ENCODE data around the gene INTS2. TPM values are rescaled to one million over a fixed set of nuclear protein-coding genes. Genes with fewer than 3 reads are reported as not detected.

Gene INTS2
- total RNA-seq, 4 donors from 2014 or later = 6.7 to 13.2 (median 10.2) TPM

- no peak for DNase-seq
- peaks cover 0 to 41% (median 0%) of the 10 kb centered on the region in 3 donors for H3K36me3 ChIP-seq
- TF ChIP-seq CTCF (IDR thresholded peaks at IDR 0.05) (no peak), POLR2A (IDR thresholded peaks at IDR 0.05) (no peak)
Measured at GRCh38 chr17:61884864-61885263, 42.9 kb downstream of the INTS2 start.

DNA sequence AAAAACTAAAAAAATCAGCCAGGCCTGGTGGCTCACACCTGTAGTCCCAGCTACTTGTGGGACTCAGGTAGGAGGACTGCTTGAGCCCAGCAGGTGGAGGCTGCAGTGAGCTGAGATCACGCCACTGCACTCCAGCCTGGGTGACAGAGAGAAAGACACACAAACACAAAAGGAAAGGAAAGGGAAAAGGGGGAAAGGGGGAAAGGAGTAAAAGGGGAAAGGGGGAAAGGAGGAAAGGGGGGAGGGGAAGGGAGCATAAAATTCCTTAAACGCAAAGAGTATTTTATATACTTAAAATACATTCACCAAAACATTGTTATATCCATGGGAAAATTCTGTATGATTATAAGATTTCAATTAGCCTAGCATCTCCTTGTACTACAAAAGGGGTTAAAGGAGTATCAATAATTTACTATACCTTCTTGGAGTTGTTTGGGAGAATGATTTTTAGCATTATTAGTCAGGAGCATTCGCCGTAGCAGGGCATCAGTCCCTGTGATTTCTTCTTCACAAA is 47.1 kb downstream of the INTS2 start:
- H3K9me3 ChIP-seq = no peaks in the 10 kb centered on the region
- H3K27me3 ChIP-seq = no peaks in the 10 kb centered on the region
- H3K27ac ChIP-seq = no peak overlapping the region
- DNase-seq = no peak
- TF ChIP-seq CTCF (IDR thresholded peaks at IDR 0.05) = no peak
- TF ChIP-seq POLR2A (IDR thresholded peaks at IDR 0.05) = no peak
- H3K4me3 ChIP-seq = no peak overlapping the region
- H3K4me1 ChIP-seq = no peaks in the 10 kb centered on the region
- H3K36me3 ChIP-seq = peaks cover 0 to 65% (median 0%) of the 10 kb centered on the region in 3 donors

More at GRCh38 chr17:61884864-61885263, 42.9 kb downstream of the INTS2 start:
- Histone ChIP-seq H3K27me3 (no peaks in the 10 kb centered on the region), H3K27ac (no peak overlapping the region), H3K4me1 (no peaks in the 10 kb centered on the region), H3K4me3 (no peak overlapping the region), H3K9me3 (no peaks in the 10 kb centered on the region)

GRCh38 chr17:61878984-61879612 is 48.7 kb downstream of the INTS2 start:
- no peak for TF ChIP-seq POLR2A (IDR thresholded peaks at IDR 0.05)
- no peak for TF ChIP-seq CTCF (IDR thresholded peaks at IDR 0.05)
- Histone ChIP-seq H3K4me3 (no peak overlapping the region), H3K27me3 (no peaks in the 10 kb centered on the region), H3K36me3 (peaks cover 0 to 62% (median 0%) of the 10 kb centered on the region in 3 donors), H3K27ac (no peak overlapping the region), H3K9me3 (no peaks in the 10 kb centered on the region), H3K4me1 (no peaks in the 10 kb centered on the region)
- no peak for DNase-seq

DNA sequence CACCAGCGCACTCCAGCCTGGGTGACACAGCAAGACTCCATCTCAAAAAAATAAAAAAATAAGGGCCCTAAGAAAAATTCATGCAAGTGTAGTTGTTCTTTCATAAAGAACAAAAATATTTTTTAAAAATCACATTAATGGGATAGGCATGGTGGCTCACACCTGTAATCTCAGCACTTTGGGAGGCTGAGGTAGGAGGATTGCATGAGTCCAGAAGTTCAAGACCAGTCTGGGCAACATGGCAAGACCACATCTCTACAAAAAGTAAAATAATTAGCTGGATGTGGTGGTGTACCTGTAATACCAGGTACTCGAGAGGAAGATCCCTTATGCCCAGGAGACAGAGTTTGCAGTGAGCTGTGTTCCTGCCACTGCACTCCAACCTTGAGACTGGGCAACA is 49.3 kb downstream of the INTS2 start:
- peaks cover 0 to 56% (median 0%) of the 10 kb centered on the region in 3 donors for H3K36me3 ChIP-seq
- DNase-seq = no peak

DNA sequence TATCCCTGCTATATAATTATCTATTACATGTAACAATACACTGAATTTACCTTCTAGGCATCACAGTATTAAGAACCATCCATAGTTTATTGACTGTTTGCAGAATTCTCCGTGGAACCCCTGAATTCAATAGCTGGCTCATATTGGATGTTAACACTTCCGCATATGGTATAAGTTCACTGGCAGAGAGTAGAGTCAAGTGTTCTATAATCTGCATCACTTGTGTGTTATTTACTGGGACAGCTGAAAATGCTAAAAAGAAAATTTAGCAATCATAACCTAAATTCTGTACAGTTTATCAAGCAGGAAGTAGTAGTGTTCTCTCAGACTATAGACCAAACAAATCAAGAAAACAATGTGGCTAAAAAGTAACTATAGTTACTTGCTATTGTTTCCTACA is 49.9 kb downstream of the INTS2 start:
- no peak for TF ChIP-seq POLR2A (IDR thresholded peaks at IDR 0.05)
- TF ChIP-seq CTCF (IDR thresholded peaks at IDR 0.05) = no peak
- no peak overlapping the region for H3K27ac ChIP-seq
- no peaks in the 10 kb centered on the region for H3K4me1 ChIP-seq
- peaks cover 0 to 52% (median 0%) of the 10 kb centered on the region in 3 donors for H3K36me3 ChIP-seq
- H3K27me3 ChIP-seq = no peaks in the 10 kb centered on the region
- H3K9me3 ChIP-seq = no peaks in the 10 kb centered on the region
- no peak overlapping the region for H3K4me3 ChIP-seq
- no peak for DNase-seq

More for the DNA sequence above, 49.3 kb downstream of the INTS2 start:
- Histone ChIP-seq H3K4me3 (no peak overlapping the region), H3K27me3 (no peaks in the 10 kb centered on the region), H3K27ac (no peak overlapping the region), H3K9me3 (no peaks in the 10 kb centered on the region), H3K4me1 (no peaks in the 10 kb centered on the region)
- TF ChIP-seq CTCF (IDR thresholded peaks at IDR 0.05) (no peak), POLR2A (IDR thresholded peaks at IDR 0.05) (no peak)

All from Peyer's patch (tissue), 4 donors.